Aorta (tissue), 5 donors: ENCODE results near the gene ZNF689. TPM values are rescaled to one million over a fixed set of nuclear protein-coding genes. Genes with fewer than 3 reads are reported as not detected.

Source experiments
- ATAC-seq: fragments of 200-7000 bp; cut with Tn5 transposase; one replicate; pipeline ENCODE4 v1.9.1; 2022; ENCODE audit warnings: moderate library complexity; ENCODE audit not compliant: low FRiP score
- DNase-seq, 2 donors: peaks; one replicate each; pipeline ENCODE4 v3.0.0-alpha.2; 2020
- H3K27ac ChIP-seq, 2 donors: one replicate each; pipeline ENCODE4 v1.5.1; 2013; ENCODE audit warnings: low read length in 2 of 2, mild to moderate bottlenecking in 2 of 2, moderate library complexity in 2 of 2, control low read depth in 1 of 2, inconsistent platforms in 1 of 2, low read depth in 1 of 2
- H3K27me3 ChIP-seq, 2 donors: one replicate each; pipeline ENCODE4 v1.6.1; 2013; ENCODE audit warnings: control low read depth in 1 of 2, low read length in 1 of 2, mild to moderate bottlenecking in 1 of 2, moderate library complexity in 1 of 2; ENCODE audit not compliant: insufficient read depth in 2 of 2, control insufficient read depth in 1 of 2
- H3K36me3 ChIP-seq, 2 donors: one replicate each; pipeline ENCODE4 v1.6.1; 2013; ENCODE audit warnings: control low read depth in 1 of 2, low read length in 1 of 2, mild to moderate bottlenecking in 1 of 2; ENCODE audit not compliant: insufficient read depth in 2 of 2, control insufficient read depth in 1 of 2
- H3K4me1 ChIP-seq, 2 donors: one replicate each; pipeline ENCODE4 v1.6.1; 2013; ENCODE audit warnings: low read length in 2 of 2, control low read depth in 1 of 2, mild to moderate bottlenecking in 1 of 2, moderate library complexity in 1 of 2; ENCODE audit not compliant: insufficient read depth in 2 of 2, control insufficient read depth in 1 of 2
- H3K4me3 ChIP-seq, 2 donors: one replicate each; pipeline ENCODE4 v1.5.1; 2013; ENCODE audit warnings: low read length in 2 of 2, control low read depth in 1 of 2, mild to moderate bottlenecking in 1 of 2
- H3K9me3 ChIP-seq: one replicate; pipeline ENCODE4 v1.6.1; 2013; ENCODE audit warnings: mild to moderate bottlenecking, low read length; ENCODE audit not compliant: control insufficient read depth
- WGBS, 2 donors: extraction: QIAGEN DNeasy Blood & Tissue Kit; methylation state at CpG; one replicate each; pipeline ENCODE4 v1.1.7; 2013; 5-methylcytosine and 5-hydroxymethylcytosine counted together
- intact Hi-C, 2 donors: fragments of 100-400 bp; cut with DNase I; formaldehyde crosslinking; loops; one replicate each; pipeline versions ENCODE4 v1.14.2 to v1.15.0; 2022
- polyA plus RNA-seq, 2 donors: library from polyadenylated mRNA; stranded (reverse); fragments of 200-250 nt; gene quantifications; one replicate each; pipeline ENCODE4 v1.2.3, GENCODE V29; 2013
- total RNA-seq, 2 donors: library from RNA; stranded (reverse); fragmentation: NEBNext Ultra II Directional; extraction: Animal tissue kit (Norgen Biotek cat#: 25700); gene quantifications; one replicate each; pipeline ENCODE4 v1.2.1, GENCODE V29; 2021
- donor health status: healthy with polysubstance abuse.
- donor health status: Bipolar disorder and iron deficiency.
- donor health status: DM: no; HTN: no; CAD: no.
- donor health status: DM: no; HTN: no; CAD: no.
- donor health status: DM: yes; HTN: yes; CAD: no.

ZNF689 gene
- total and polyA plus RNA-seq, 4 donors, result 2.9 to 7.1 (median 4.5) TPM

DNA sequence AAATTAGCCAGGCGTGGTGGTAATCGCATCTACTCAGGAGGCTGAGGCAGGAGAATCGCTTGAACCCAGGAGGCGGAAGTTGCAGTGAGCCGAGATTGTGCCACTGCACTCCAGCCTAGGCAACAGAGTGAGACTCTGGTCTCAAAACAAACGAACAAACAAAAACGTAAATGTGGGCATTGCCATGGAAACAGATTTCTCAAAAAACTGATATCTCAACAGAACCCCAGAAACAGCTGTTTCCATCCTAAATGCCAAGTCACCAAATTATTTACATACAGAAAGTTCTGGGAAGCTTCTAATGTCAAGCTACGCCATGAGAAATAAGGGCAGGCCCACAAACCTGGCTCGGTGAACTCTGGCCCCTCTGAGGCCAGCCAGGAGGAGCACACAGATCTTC is 16.0 kb upstream of the ZNF689 start:
- 89% methylated on average over 9 of the region's 9 CpGs for WGBS, 2 donors

DNA sequence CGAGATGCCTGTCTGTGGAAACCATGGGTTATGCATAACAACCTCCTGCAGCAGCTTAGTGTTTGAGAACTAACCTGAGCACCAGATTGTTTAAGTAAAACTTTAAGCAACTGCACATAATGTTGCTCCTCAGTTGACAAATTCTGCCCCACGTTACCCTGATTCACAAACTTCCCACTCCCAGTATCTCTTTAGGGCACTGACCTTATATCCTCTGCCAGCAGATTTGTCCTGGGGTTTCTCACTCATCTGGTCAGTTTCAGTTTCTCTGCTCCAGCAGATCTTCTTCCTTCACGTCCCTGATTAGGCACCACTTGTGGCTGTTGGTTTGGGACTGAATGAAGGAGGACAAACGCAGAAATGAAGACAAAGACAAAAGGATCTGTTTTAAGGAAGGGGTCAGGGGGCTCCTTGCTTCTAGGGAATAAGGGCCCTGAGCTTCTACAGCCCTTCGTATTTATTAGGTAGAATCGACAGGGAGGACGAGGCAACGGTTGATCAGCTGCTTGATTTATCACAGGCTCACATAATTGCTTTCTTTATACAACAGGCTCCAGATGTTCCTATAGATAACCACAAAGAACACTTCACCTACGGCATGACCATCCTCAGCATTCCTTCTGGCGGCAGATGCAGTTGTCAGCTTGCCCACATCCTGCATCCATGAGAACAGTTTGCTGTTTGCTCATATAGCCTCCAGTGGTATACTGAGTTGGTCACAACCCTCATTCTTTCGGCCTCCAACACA is 13.5 kb upstream of the ZNF689 start:
- DNase-seq (no peak), ATAC-seq (no peak)
- intact Hi-C loops, result no loop called here
- 87% methylated on average over 11 of the region's 11 CpGs for WGBS, 2 donors
- no peaks in the 10 kb centered on the region for H3K9me3 ChIP-seq
- no peak overlapping the region for H3K27ac ChIP-seq
- H3K27me3 ChIP-seq, result no peaks in the 10 kb centered on the region
- no peaks in the 10 kb centered on the region for H3K36me3 ChIP-seq
- H3K4me1 ChIP-seq, result no peaks in the 10 kb centered on the region
- H3K4me3 ChIP-seq, result no peak overlapping the region

More for the DNA sequence above, 16.0 kb upstream of the ZNF689 start:
- Histone ChIP-seq H3K27me3 (no peaks in the 10 kb centered on the region), H3K4me1 (no peaks in the 10 kb centered on the region), H3K4me3 (no peak overlapping the region), H3K9me3 (no peaks in the 10 kb centered on the region), H3K36me3 (no peaks in the 10 kb centered on the region), H3K27ac (no peak overlapping the region)
- intact Hi-C loops, result no loop called here
- no peak for DNase-seq
- no peak for ATAC-seq

DNA sequence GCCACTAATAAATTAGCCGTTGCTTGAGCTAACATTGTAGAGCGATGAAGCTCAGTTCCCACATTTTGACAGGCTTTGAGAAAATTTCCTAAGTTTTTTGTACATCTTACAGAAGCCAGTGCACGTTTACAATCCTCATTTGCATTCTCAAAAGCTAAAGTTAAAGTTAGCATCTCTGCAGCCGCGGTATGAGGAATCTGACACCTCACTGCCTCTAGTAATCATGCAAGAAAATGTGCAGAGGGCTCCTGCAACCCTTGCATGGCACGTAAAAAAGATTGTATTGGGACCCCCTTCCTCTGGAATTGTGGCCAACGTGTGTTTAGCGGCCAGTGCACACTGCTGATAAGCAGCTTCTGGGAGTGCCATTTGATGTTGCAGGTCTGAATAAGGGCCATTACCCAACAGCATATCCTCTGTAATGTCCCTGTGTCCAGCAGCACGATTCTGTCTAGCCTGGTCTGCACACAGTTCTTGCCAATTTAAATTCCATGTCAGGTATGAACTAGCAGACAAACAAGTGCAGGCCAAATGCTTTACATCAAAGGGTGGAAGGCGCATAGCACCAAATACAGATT is 12.4 kb upstream of the ZNF689 start:
- 47% methylated on average over 10 of the region's 10 CpGs for WGBS, 2 donors
- no peaks in the 10 kb centered on the region for H3K36me3 ChIP-seq
- no peak for DNase-seq
- H3K27ac ChIP-seq, result no peak overlapping the region
- no peak for ATAC-seq
- no peaks in the 10 kb centered on the region for H3K27me3 ChIP-seq
- H3K9me3 ChIP-seq, result no peaks in the 10 kb centered on the region
- no peaks in the 10 kb centered on the region for H3K4me1 ChIP-seq
- no peak overlapping the region for H3K4me3 ChIP-seq
- intact Hi-C loops, result no loop called here

DNA sequence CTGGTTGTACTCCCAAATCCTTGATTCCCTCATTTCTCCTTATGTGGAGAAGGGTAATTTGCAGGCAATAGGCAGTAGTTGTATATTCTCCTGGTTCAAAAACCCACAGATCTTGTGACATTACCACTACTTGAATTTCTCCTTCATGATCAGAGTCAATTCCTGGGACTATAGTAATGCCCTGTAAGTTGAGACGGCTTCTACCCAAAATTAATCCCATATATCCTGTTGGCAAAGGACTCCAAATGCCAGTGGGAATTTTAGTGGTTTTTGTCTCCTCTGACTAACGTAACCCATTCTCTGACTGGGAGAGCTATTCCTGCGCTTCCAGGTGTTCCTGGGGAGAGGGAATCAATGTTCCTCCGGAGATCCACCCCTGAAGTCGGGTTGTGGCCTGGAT is 11.6 kb upstream of the ZNF689 start:
- DNase-seq (no peak), ATAC-seq (no peak)
- Histone ChIP-seq H3K27ac (no peak overlapping the region), H3K27me3 (no peaks in the 10 kb centered on the region), H3K4me3 (no peak overlapping the region), H3K36me3 (no peaks in the 10 kb centered on the region), H3K4me1 (no peaks in the 10 kb centered on the region), H3K9me3 (no peaks in the 10 kb centered on the region)
- 66 to 69% methylated on average over 5 of the region's 5 CpGs for WGBS, 2 donors
- intact Hi-C loops, result no loop called here

DNA sequence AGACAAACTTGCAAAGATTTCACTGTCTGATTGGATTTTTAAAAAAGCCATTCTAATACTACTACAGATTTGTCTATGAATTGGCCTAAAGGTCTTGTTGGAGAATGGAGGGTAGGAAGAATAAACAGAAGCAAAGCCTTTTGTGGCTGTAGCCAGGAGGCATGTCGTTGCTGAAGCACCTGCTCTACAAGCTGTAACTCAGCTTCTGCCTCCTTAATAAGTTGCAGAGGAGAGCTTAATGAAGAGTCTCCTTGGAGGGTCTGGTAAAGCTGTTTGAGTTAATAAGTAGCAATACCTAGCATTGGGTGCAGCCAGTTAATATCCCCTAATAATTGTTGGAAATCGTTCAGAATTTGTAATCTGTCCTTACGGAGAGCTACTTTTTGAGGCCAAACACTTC is 10.0 kb upstream of the ZNF689 start:
- Histone ChIP-seq H3K4me1 (no peaks in the 10 kb centered on the region), H3K9me3 (no peaks in the 10 kb centered on the region), H3K27me3 (no peaks in the 10 kb centered on the region), H3K4me3 (no peak overlapping the region), H3K36me3 (no peaks in the 10 kb centered on the region), H3K27ac (no peak overlapping the region)
- intact Hi-C loops, result no loop called here
- 59 to 65% methylated on average over 3 of the region's 3 CpGs for WGBS, 2 donors
- no peak for ATAC-seq
- no peak for DNase-seq

DNA sequence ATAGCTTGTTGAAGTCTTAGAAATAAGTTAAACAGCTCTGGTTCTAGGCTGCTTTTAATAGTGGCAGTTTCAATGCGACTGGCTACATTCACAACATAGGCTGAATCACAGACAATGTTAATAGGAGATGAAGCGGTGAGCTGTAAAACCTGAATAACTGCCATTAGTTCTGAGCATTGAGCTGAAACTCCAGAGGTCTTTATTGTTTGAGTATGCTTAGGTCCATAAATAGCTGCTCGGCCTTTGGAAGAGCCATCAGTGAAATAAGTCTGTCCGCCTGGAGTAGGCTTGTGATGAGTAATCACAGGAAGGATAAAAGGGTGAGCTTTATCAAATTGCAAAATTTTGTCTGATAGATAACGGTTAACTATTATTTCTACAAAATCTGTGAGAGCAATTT is 9.4 kb upstream of the ZNF689 start:
- Histone ChIP-seq H3K4me1 (no peaks in the 10 kb centered on the region), H3K4me3 (no peak overlapping the region), H3K27ac (no peak overlapping the region), H3K36me3 (no peaks in the 10 kb centered on the region), H3K27me3 (no peaks in the 10 kb centered on the region), H3K9me3 (no peaks in the 10 kb centered on the region)
- DNase-seq (no peak), ATAC-seq (no peak)
- intact Hi-C loops, result no loop called here
- 89 to 90% methylated on average over 5 of the region's 5 CpGs for WGBS, 2 donors

DNA sequence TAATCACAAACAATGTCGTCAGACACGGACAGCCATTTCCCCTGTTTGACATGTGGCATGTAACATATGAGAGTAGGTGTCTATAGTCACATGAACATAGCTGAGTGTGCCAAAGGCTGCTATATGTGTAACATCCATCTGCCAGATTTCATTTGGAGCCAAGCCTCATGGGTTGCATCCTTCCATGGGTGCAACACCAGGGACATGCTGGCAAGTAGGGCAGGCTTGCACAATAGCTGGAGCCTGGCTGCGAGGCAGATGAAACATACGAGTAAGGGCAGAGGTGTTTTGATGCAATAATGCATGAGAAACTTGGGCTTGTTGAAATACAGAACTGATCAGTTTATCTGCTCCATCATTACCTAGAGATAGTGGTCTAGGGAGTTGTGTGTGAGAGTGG is 9.0 kb upstream of the ZNF689 start:
- H3K27me3 ChIP-seq, result no peaks in the 10 kb centered on the region
- intact Hi-C loops, result no loop called here

DNA sequence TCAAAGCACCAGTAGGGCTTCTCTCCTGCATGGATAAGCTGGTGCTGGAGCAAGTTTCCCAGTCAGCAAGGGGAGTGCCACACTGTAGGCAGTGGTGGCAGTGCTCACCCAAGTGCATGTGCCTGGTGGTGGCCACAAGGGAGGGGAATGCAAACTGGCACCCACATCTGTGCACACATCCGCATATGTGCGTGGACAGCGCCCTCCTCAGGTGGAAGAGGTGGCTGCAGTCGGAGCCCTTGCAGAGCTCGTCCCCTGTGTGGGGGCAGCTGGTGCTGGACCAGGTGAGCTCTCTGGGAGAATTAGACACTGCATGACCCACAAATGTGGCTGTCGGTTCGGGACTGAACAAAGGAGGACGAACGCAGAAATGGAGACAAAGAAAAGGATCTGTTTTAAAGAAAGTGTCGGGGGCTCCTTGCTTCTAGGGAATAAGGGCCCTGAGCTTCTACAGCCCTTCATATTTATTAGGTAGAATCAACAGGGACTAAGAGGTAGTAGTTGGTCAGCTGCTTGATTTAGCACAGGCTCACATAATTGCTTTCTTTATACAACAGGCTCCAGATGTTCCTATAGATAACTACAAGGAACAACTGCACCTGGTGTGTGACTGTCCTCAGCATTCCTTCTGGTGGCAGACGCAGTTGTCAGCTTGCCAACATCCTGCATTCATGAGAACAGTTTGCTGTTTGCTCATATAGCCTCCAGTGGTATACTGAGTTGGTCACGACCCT is 5.3 kb upstream of the ZNF689 start:
- 32 to 38% methylated on average over 12 of the region's 12 CpGs for WGBS, 2 donors
- intact Hi-C loops, result no loop called here
- Histone ChIP-seq H3K27me3 (no peaks in the 10 kb centered on the region), H3K4me1 (no peaks in the 10 kb centered on the region), H3K9me3 (no peaks in the 10 kb centered on the region), H3K4me3 (no peak overlapping the region), H3K36me3 (no peaks in the 10 kb centered on the region), H3K27ac (no peak overlapping the region)
- ATAC-seq (no peak), DNase-seq (peak in 1 of 2 donors; percentile 66)

More for the DNA sequence above, 9.0 kb upstream of the ZNF689 start:
- no peak for DNase-seq
- Histone ChIP-seq H3K9me3 (no peaks in the 10 kb centered on the region), H3K36me3 (no peaks in the 10 kb centered on the region), H3K4me3 (no peak overlapping the region), H3K27ac (no peak overlapping the region), H3K4me1 (no peaks in the 10 kb centered on the region)
- ATAC-seq, result no peak
- 83 to 88% methylated on average over 4 of the region's 4 CpGs for WGBS, 2 donors
